ENCODE measurements around the gene NDUFS6.

GRCh38 chr5:1831677-1832313, 30.6 kb downstream of the NDUFS6 start:
- TF ChIP-seq EZH2 (IDR thresholded peaks at IDR 0.05; ENCODE audit: borderline replicate concordance, insufficient read depth, low read length, poor library complexity, severe bottlenecking): no peak
- TF ChIP-seq, protein P1, sequence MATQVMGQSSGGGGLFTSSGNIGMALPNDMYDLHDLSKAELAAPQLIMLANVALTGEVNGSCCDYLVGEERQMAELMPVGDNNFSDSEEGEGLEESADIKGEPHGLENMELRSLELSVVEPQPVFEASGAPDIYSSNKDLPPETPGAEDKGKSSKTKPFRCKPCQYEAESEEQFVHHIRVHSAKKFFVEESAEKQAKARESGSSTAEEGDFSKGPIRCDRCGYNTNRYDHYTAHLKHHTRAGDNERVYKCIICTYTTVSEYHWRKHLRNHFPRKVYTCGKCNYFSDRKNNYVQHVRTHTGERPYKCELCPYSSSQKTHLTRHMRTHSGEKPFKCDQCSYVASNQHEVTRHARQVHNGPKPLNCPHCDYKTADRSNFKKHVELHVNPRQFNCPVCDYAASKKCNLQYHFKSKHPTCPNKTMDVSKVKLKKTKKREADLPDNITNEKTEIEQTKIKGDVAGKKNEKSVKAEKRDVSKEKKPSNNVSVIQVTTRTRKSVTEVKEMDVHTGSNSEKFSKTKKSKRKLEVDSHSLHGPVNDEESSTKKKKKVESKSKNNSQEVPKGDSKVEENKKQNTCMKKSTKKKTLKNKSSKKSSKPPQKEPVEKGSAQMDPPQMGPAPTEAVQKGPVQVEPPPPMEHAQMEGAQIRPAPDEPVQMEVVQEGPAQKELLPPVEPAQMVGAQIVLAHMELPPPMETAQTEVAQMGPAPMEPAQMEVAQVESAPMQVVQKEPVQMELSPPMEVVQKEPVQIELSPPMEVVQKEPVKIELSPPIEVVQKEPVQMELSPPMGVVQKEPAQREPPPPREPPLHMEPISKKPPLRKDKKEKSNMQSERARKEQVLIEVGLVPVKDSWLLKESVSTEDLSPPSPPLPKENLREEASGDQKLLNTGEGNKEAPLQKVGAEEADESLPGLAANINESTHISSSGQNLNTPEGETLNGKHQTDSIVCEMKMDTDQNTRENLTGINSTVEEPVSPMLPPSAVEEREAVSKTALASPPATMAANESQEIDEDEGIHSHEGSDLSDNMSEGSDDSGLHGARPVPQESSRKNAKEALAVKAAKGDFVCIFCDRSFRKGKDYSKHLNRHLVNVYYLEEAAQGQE (IDR thresholded peaks at IDR 0.05; ENCODE audit: borderline replicate concordance): no peak
- TF ChIP-seq CTCF (IDR thresholded peaks at IDR 0.05; ENCODE audit: poor library complexity, severe bottlenecking): no peak
- no peak for TF ChIP-seq EP300 (conservative IDR thresholded peaks at IDR 0.05; ENCODE audit: poor library complexity, severe bottlenecking)
- TF ChIP-seq POLR2AphosphoS5 (IDR thresholded peaks at IDR 0.05): no peak
- TF ChIP-seq TAF1 (IDR thresholded peaks at IDR 0.05; ENCODE audit: low read depth): no peak
- no peak for TF ChIP-seq RAD21 (conservative IDR thresholded peaks at IDR 0.05)
- no peak for TF ChIP-seq SMC3 (conservative IDR thresholded peaks at IDR 0.05; ENCODE audit: poor library complexity)

Data from neural cell (in vitro differentiated cells).